Muscle of leg (tissue), 16 donors: ENCODE data around the gene ZNF804B. TPM values are rescaled to one million over a fixed set of nuclear protein-coding genes. Genes with fewer than 3 reads are reported as not detected.
A peak's percentile ranks its signal among the peaks of the same experiment; 100 is the strongest.

Experiments
- DNase-seq: peaks from one replicate; pipeline ENCODE4 v3.0.0; 2013
- H3K27ac ChIP-seq: one replicate; pipeline ENCODE4 v1.5.1; 2013; ENCODE audit warnings: mild to moderate bottlenecking, low read length, control low read depth
- H3K27me3 ChIP-seq: one replicate; pipeline ENCODE4 v1.6.1; 2013; ENCODE audit warnings: low read length; ENCODE audit not compliant: control insufficient read depth, insufficient read depth
- H3K36me3 ChIP-seq: one replicate; pipeline ENCODE4 v1.6.1; 2013; ENCODE audit warnings: low read length; ENCODE audit not compliant: control insufficient read depth, insufficient read depth
- H3K4me1 ChIP-seq: one replicate; pipeline ENCODE4 v1.6.1; 2013; ENCODE audit warnings: low read length; ENCODE audit not compliant: control insufficient read depth, insufficient read depth
- H3K4me3 ChIP-seq: one replicate; pipeline ENCODE4 v1.5.1; 2013; ENCODE audit warnings: low read length, control low read depth
- H3K9me3 ChIP-seq: replicated peaks from 2 replicates; pipeline ENCODE4 v1.6.1; 2013; ENCODE audit warnings: low read depth, low read length; ENCODE audit not compliant: control insufficient read depth
- WGBS: methylation state at CpG from one replicate; pipeline ENCODE4 v1.1.5; 2013; ENCODE audit warnings: missing lambda C conversion rate; ENCODE audit not compliant: insufficient coverage; 5-methylcytosine and 5-hydroxymethylcytosine counted together
- long read RNA-seq, 11 donors: transcript quantifications; one replicate each; lab custom pipeline, GENCODE V29; 2026
- polyA plus RNA-seq, 8 donors: library from polyadenylated mRNA; unstranded; fragments of 120-200 nt; gene quantifications; one replicate each; pipeline versions ENCODE4 v1.2.1 to v1.2.3, GENCODE V29; 2013; ENCODE audit warnings: inconsistent platforms in 1 of 8, low replicate concordance in 1 of 8; ENCODE audit not compliant: insufficient read length in 8 of 8, insufficient read depth in 1 of 8
- total RNA-seq: library from RNA; stranded (reverse); fragments of 120-200 nt; gene quantifications from one replicate; pipeline ENCODE4 v1.2.4, GENCODE V29; 2013

Gene ZNF804B
- under 0.01 TPM for total RNA-seq
- polyA plus RNA-seq: under 1 TPM in 1 of 8 donors, not detected in 7; 0.05 TPM
- long read RNA-seq, donor 1: 0 reads
- long read RNA-seq, donor 2: 0 reads
- long read RNA-seq, donor 3: 0 reads
- long read RNA-seq, donor 4: 0 reads
- long read RNA-seq, donor 5: 0 reads
- long read RNA-seq, donor 6: 0 reads
- long read RNA-seq, donor 7: 0 reads
- long read RNA-seq, donor 8: 0 reads
- long read RNA-seq, donor 9: 0 reads
- long read RNA-seq, donor 10: 0 reads
- long read RNA-seq, donor 11: 0 reads

- Histone ChIP-seq H3K4me3 (peak within 1 kb of the TSS; percentile 43), H3K36me3 (no peaks in the 10 kb centered on the region), H3K9me3 (no peaks in the 10 kb centered on the region), H3K27me3 (peaks cover 23% of the 10 kb centered on the region), H3K4me1 (peaks cover 17% of the 10 kb centered on the region), H3K27ac (no peak within 1 kb of the TSS)
- WGBS: under 1% methylated on average over 63 of the region's 74 CpGs
- peak; percentile 13 for DNase-seq
Observed at GRCh38 chr7:88759230-88760135, at the start of gene ZNF804B. Gene ZNF804B (plus strand): TSS chr7:88759700. CDS start chr7:88759977, 277 bp downstream.

GRCh38 chr7:88735920-88736319 is 23.6 kb upstream of the ZNF804B start:
- Histone ChIP-seq H3K36me3 (no peaks in the 10 kb centered on the region), H3K4me3 (no peak overlapping the region), H3K27ac (no peak overlapping the region), H3K9me3 (no peaks in the 10 kb centered on the region), H3K27me3 (no peaks in the 10 kb centered on the region), H3K4me1 (no peaks in the 10 kb centered on the region)
- no CpG with 5 or more reads among the region's 2 CpGs for WGBS
- no peak for DNase-seq

DNA sequence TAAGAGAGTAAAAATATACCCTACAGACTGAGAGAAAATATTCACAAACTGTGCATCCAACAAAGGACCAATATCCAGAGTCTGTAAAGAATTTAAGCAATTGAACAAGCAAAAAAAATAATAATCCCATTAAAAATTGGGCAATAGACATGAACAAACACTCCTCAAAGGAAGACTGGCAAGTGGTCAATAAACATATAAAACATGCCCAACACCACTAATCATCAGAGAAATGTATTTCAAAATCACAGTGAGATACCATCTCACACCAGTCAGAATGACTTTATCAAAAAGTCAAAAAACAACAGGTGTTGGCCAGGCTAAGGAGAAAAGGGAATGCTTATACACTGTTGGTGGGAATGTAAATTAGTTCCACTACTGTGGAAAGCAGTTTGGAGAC is 21.9 kb upstream of the ZNF804B start:
- Histone ChIP-seq H3K36me3 (no peaks in the 10 kb centered on the region), H3K4me3 (no peak overlapping the region), H3K27me3 (no peaks in the 10 kb centered on the region), H3K4me1 (no peaks in the 10 kb centered on the region), H3K27ac (no peak overlapping the region), H3K9me3 (no peaks in the 10 kb centered on the region)
- DNase-seq: no peak

- no peaks in the 10 kb centered on the region for H3K9me3 ChIP-seq
- no peak overlapping the region for H3K27ac ChIP-seq
- no peaks in the 10 kb centered on the region for H3K27me3 ChIP-seq
- no peaks in the 10 kb centered on the region for H3K36me3 ChIP-seq
- DNase-seq: no peak
- H3K4me1 ChIP-seq: no peaks in the 10 kb centered on the region
- no peak overlapping the region for H3K4me3 ChIP-seq
- WGBS: no CpG with 5 or more reads among the region's 3 CpGs
Observed at GRCh38 chr7:88746126-88746525, 13.4 kb upstream of the ZNF804B start.

- Histone ChIP-seq H3K27ac (no peak overlapping the region), H3K9me3 (no peaks in the 10 kb centered on the region), H3K4me3 (no peak overlapping the region), H3K36me3 (no peaks in the 10 kb centered on the region), H3K4me1 (peaks cover 17% of the 10 kb centered on the region), H3K27me3 (peaks cover 22% of the 10 kb centered on the region)
- no peak for DNase-seq
- WGBS: no CpG with 5 or more reads among the region's 1 CpG
Observed at GRCh38 chr7:88756802-88757201, 2.7 kb upstream of the ZNF804B start.

DNA sequence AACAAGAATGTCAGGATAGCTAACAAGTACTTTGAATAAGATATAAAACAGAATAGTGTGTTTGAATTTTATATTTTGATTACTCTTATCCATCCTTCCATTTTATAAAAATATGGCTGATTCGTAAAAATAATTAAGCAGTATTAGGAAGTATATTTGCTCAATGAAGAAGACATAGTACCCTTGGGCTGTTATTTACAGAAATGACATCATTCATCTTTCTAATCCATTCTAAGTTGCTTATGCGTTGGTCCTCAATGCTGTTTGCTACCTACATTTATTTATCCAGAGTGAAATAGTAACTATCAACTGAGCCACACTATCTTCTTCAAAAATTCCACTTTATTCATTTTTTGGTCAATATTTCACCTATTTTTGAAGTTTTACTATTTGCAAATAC is 2.1 kb upstream of the ZNF804B start:
- H3K36me3 ChIP-seq: no peaks in the 10 kb centered on the region
- H3K27me3 ChIP-seq: peaks cover 23% of the 10 kb centered on the region
- H3K27ac ChIP-seq: no peak overlapping the region
- H3K9me3 ChIP-seq: no peaks in the 10 kb centered on the region
- H3K4me1 ChIP-seq: peaks cover 17% of the 10 kb centered on the region
- 83% methylated on average over 1 of the region's 2 CpGs for WGBS
- DNase-seq: no peak
- H3K4me3 ChIP-seq: no peak overlapping the region

DNA sequence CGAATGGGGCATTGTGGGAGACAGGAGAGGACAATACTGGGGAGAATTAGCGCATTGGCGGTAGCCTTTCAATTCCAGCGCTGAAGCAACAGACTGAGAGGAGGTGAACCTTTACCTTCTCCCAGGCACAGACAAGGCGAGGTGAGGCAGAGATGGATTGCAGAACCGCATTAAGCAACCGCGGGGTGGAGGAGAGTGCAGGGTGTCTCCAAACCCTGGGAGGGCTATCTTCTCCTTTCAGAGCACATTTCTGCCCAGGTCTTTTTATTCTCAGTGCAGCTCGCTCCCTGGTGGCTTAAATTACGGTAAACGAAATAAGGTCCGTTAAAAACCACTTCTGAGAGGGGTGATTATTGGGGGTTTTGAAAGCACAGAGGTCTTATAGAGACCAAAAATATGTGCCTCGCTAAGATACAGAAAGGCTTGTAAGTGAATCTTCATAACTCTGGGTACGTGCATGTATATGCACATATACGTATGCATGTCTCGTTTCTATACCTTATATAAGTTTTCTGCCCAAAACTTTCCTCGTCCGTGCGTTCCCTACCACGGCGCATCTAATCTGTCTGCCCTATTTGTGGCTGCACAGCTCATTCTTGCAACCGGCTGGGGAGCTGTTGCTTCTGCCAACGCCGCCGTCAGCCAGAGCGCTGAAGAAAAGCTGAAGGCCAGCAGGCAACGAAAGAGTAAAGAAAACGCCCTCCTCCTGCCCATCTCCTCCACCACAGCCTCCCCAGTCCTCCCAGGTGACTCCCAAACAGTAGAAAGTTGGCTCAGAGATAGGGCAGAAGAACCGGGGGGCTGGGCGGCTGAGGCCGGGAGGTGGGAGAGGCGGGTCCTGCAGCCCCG is 895 bp upstream of the ZNF804B start:
- Histone ChIP-seq H3K27ac (no peak overlapping the region), H3K27me3 (peaks cover 23% of the 10 kb centered on the region), H3K4me1 (peaks cover 17% of the 10 kb centered on the region), H3K36me3 (no peaks in the 10 kb centered on the region), H3K4me3 (peak overlapping the region; percentile 43), H3K9me3 (no peaks in the 10 kb centered on the region)
- DNase-seq: peak; percentile 41
- WGBS: 4% methylated on average over 22 of the region's 33 CpGs

GRCh38 chr7:88760136-88760515 is 626 bp downstream of the ZNF804B start:
- Histone ChIP-seq H3K9me3 (no peaks in the 10 kb centered on the region), H3K4me3 (no peak overlapping the region), H3K36me3 (no peaks in the 10 kb centered on the region), H3K4me1 (peaks cover 17% of the 10 kb centered on the region), H3K27ac (no peak overlapping the region), H3K27me3 (peaks cover 23% of the 10 kb centered on the region)
- WGBS: 43% methylated on average over 2 of the region's 6 CpGs
- no peak for DNase-seq

DNA sequence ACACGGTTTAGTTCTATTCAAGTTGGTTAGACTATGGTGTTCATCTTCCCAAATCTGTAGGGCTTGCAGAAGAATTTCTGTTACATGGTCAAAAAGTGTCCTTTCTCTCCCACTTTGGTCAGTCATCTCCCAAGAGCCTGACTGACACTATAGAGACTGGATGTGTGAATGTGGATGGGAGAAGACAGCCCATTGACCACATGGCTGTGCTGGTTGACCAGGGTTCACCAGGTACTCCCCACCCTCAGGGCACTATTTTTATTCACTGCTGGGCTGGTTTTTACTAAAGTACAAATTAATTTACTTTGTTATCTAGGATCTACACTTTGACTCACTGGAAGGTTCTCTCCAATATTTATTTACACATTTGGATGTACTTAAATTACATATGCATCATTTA is 2.3 kb downstream of the ZNF804B start:
- peaks cover 23% of the 10 kb centered on the region for H3K27me3 ChIP-seq
- no peaks in the 10 kb centered on the region for H3K9me3 ChIP-seq
- no CpG with 5 or more reads among the region's 1 CpG for WGBS
- H3K27ac ChIP-seq: no peak overlapping the region
- H3K4me3 ChIP-seq: no peak overlapping the region
- H3K36me3 ChIP-seq: no peaks in the 10 kb centered on the region
- H3K4me1 ChIP-seq: peaks cover 17% of the 10 kb centered on the region
- DNase-seq: no peak

GRCh38 chr7:88771417-88771816 is 11.9 kb downstream of the ZNF804B start:
- Histone ChIP-seq H3K9me3 (no peaks in the 10 kb centered on the region), H3K4me1 (no peaks in the 10 kb centered on the region), H3K4me3 (no peak overlapping the region), H3K36me3 (no peaks in the 10 kb centered on the region), H3K27ac (no peak overlapping the region), H3K27me3 (no peaks in the 10 kb centered on the region)
- WGBS: no CpG with 5 or more reads among the region's 1 CpG
- no peak for DNase-seq
